ENCODE results near the gene FAR2. TPM values are rescaled to one million over a fixed set of nuclear protein-coding genes. Genes with fewer than 3 reads are reported as not detected.

FAR2 gene
- total RNA-seq, 4 donors from 2014 or later: 0.38 to 8.2 (median 2.6) TPM

- Histone ChIP-seq H3K27ac (no peak overlapping the region), H3K4me3 (no peak overlapping the region), H3K36me3 (peaks cover 0 to 33% (median 0%) of the 10 kb centered on the region in 3 donors), H3K9me3 (no peaks in the 10 kb centered on the region), H3K4me1 (peaks cover 0 to 4% (median 0%) of the 10 kb centered on the region in 3 donors), H3K27me3 (no peaks in the 10 kb centered on the region)
- TF ChIP-seq CTCF (IDR thresholded peaks at IDR 0.05) (no peak), POLR2A (IDR thresholded peaks at IDR 0.05) (no peak)
- intact Hi-C loops (cut with DNase I): no loop called here
- no peak for DNase-seq
- WGBS, 2 donors: 91 to 92% methylated on average over 3 of the region's 3 CpGs
Measured at GRCh38 chr12:29322157-29322556, 173.1 kb downstream of the FAR2 start.

GRCh38 chr12:29329411-29329810 is 180.3 kb downstream of the FAR2 start:
- Histone ChIP-seq H3K4me3 (no peak overlapping the region), H3K9me3 (no peaks in the 10 kb centered on the region), H3K27ac (no peak overlapping the region), H3K27me3 (no peaks in the 10 kb centered on the region), H3K4me1 (no peaks in the 10 kb centered on the region), H3K36me3 (peaks cover 0 to 10% (median 0%) of the 10 kb centered on the region in 3 donors)
- 90 to 91% methylated on average over 1 of the region's 1 CpG for WGBS, 2 donors
- intact Hi-C loops (cut with DNase I): no loop called here
- TF ChIP-seq POLR2A (IDR thresholded peaks at IDR 0.05): no peak
- TF ChIP-seq CTCF (IDR thresholded peaks at IDR 0.05): no peak
- DNase-seq: no peak

GRCh38 chr12:29333178-29333577 is 184.1 kb downstream of the FAR2 start:
- no peaks in the 10 kb centered on the region for H3K4me1 ChIP-seq
- H3K9me3 ChIP-seq: no peaks in the 10 kb centered on the region
- H3K4me3 ChIP-seq: no peak overlapping the region
- H3K36me3 ChIP-seq: peaks cover 0 to 18% (median 0%) of the 10 kb centered on the region in 3 donors
- intact Hi-C loops (cut with DNase I): no loop called here
- DNase-seq: no peak
- WGBS, 2 donors: 0% methylated on average over 1 of the region's 1 CpG
- H3K27ac ChIP-seq: no peak overlapping the region
- no peaks in the 10 kb centered on the region for H3K27me3 ChIP-seq
- TF ChIP-seq CTCF (IDR thresholded peaks at IDR 0.05) (no peak), POLR2A (IDR thresholded peaks at IDR 0.05) (no peak)

GRCh38 chr12:29334937-29335336 is 185.9 kb downstream of the FAR2 start:
- Histone ChIP-seq H3K4me1 (no peaks in the 10 kb centered on the region), H3K36me3 (peaks cover 0 to 33% (median 0%) of the 10 kb centered on the region in 3 donors), H3K9me3 (no peaks in the 10 kb centered on the region), H3K27me3 (no peaks in the 10 kb centered on the region), H3K27ac (no peak overlapping the region), H3K4me3 (no peak overlapping the region)
- WGBS, 2 donors: 78 to 86% methylated on average over 2 of the region's 2 CpGs
- TF ChIP-seq POLR2A (IDR thresholded peaks at IDR 0.05): no peak
- TF ChIP-seq CTCF (IDR thresholded peaks at IDR 0.05): no peak
- no peak for DNase-seq
- intact Hi-C loops (cut with DNase I): no loop called here

- H3K4me3 ChIP-seq: no peak overlapping the region
- DNase-seq: no peak
- H3K4me1 ChIP-seq: no peaks in the 10 kb centered on the region
- intact Hi-C loops (cut with DNase I): no loop called here
- H3K27me3 ChIP-seq: no peaks in the 10 kb centered on the region
- no peaks in the 10 kb centered on the region for H3K9me3 ChIP-seq
- H3K27ac ChIP-seq: no peak overlapping the region
- peaks cover 0 to 56% (median 0%) of the 10 kb centered on the region in 3 donors for H3K36me3 ChIP-seq
- 86 to 93% methylated on average over 1 of the region's 1 CpG for WGBS, 2 donors
- TF ChIP-seq POLR2A (IDR thresholded peaks at IDR 0.05) (no peak), CTCF (IDR thresholded peaks at IDR 0.05) (no peak)
Measured at GRCh38 chr12:29337325-29337724, 188.2 kb downstream of the FAR2 start.
